ENCODE data around the gene AP1G2.
A peak's percentile ranks its signal among the peaks of the same experiment; 100 is the strongest.

- TF ChIP-seq CTCF (IDR thresholded peaks at IDR 0.05) (peak; percentile 49 to 56 (median 53)), POLR2AphosphoS5 (IDR thresholded peaks at IDR 0.05) (no peak)
Measured at GRCh38 chr14:23559010-23559925, 8.3 kb downstream of the AP1G2 start.
